Uterus (tissue), 2 donors: ENCODE results near the gene CTBP1.

Source experiments
- CTCF ChIP-seq, 4 experiments: fragments of 200-600 bp in 2 of 4; fragments of 450-650 bp in 2 of 4; sonication (generic) in 2 of 4; IDR thresholded peaks; one replicate each; pipeline ENCODE4 v1.5.1; 2016 to 2019; ENCODE audit warnings: antibody characterized with exemption in 4 of 4, mild to moderate bottlenecking in 2 of 4, moderate library complexity in 1 of 4
- POLR2A ChIP-seq, 2 donors: fragments of 450-650 bp; IDR thresholded peaks; one replicate each; pipeline ENCODE4 v1.6.1; 2016; ENCODE audit warnings: antibody characterized with exemption in 2 of 2, mild to moderate bottlenecking in 1 of 2, moderate library complexity in 1 of 2

- TF ChIP-seq CTCF (IDR thresholded peaks at IDR 0.05) (no peak), POLR2A (IDR thresholded peaks at IDR 0.05) (no peak)
These were observed 19.6 kb downstream of the CTBP1 start for GRCh38 chr4:1229117-1229849.
